Mammary epithelial cell (primary cell): ENCODE results near the gene TTLL8.

ENCODE experiments used
- CTCF ChIP-seq, 2 donors: IDR thresholded peaks in 1 of 2; conservative IDR thresholded peaks in 1 of 2; 2 replicates each; pipeline ENCODE4 v1.5.1; 2011 to 2012; ENCODE audit warnings: inconsistent platforms in 2 of 2, low read length in 2 of 2, mild to moderate bottlenecking in 2 of 2, control low read depth in 1 of 2, low read depth in 1 of 2; ENCODE audit not compliant: insufficient read depth in 1 of 2; ENCODE audit errors: extremely low read depth in 1 of 2
- EZH2 ChIP-seq: IDR thresholded peaks from 2 replicates; pipeline ENCODE4 v1.6.1; 2012; ENCODE audit warnings: low read length, inconsistent platforms, borderline replicate concordance

GRCh38 chr22:49999946-50000586 lies 58.0 kb downstream of the TTLL8 start:
- TF ChIP-seq CTCF (conservative IDR thresholded peaks at IDR 0.05 in 1 of 2, IDR thresholded peaks at IDR 0.05 in 1 of 2; ENCODE audit: extremely low read depth in 1 of 2, insufficient read depth in 1 of 2, low read depth in 1 of 2, low read length in 2 of 2), result no peak
- no peak for TF ChIP-seq EZH2
